GM13976 (cell line): ENCODE measurements around the gene CALML4.
"Not testable (repeated sequence)": the region's sequence is repeated elsewhere in the genome, so short reads cannot be mapped to it uniquely, and the experiment has no call there.

Source experiments
- DNase-seq: peaks from one replicate; pipeline ENCODE4 v3.0.0; 2012; ENCODE audit warnings: low spot score
- CTCF ChIP-seq: IDR thresholded peaks from 2 replicates; pipeline ENCODE4 v1.5.1; 2012; ENCODE audit warnings: borderline replicate concordance, mild to moderate bottlenecking; ENCODE audit not compliant: insufficient read depth; ENCODE audit errors: extremely low read depth, missing control alignments, control extremely low read depth
- in situ Hi-C: fragments of 300-500 bp; cut with MboI; formaldehyde crosslinking; loops from one replicate; pipeline ENCODE4 v1.12.0; 2022; ENCODE audit warnings: low sequenced_read_pairs, mixed read lengths, inconsistent platforms; ENCODE audit not compliant: unreplicated experiment

Gene CALML4

GRCh38 chr15:68218847-68219798, 14.0 kb upstream of the CALML4 start:
- DNase-seq, result no peak
- in situ Hi-C loops, result no loop called here
- no peak for TF ChIP-seq CTCF

DNA sequence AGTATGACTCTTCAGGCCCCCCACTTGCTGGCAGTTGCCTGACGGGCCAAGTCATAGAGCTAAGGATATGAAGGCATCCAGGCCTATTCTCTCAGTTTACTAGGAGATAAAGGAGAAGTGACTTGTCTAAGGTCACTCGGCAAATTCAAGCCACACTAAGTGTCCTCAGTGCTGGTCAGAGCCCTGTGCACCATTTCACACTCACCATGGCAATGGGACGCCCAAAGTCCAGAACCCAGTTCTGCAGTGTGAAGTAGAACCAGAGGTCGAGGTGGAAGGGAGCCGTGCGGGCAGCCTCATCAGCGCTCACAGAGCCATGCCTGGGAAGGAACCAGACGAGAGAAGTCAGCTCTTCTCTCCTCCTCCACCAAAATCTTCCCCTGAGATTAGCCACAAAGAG, 13.2 kb upstream of the CALML4 start:
- TF ChIP-seq CTCF, result no peak
- in situ Hi-C loops, result no loop called here
- no peak for DNase-seq

DNA sequence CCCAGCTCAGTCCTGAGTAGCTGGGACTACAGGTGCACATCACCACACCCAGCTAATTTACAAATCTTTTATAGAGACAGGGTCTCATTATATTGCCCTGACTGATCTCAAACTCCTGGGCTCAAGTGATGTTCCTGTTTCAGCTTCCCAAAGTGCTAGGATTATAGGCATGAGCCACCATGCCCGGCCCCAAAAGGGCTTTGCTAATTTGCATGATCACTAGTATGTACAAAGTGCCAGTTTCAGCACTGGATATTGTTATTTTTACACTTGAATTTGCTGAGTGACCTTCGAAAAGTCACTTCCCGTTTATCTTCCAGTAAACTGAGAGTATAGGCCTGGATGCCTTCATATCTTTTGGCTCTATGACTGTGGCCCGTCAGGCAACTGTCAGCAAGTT, 12.2 kb upstream of the CALML4 start:
- TF ChIP-seq CTCF, result no peak
- DNase-seq, result no peak

DNA sequence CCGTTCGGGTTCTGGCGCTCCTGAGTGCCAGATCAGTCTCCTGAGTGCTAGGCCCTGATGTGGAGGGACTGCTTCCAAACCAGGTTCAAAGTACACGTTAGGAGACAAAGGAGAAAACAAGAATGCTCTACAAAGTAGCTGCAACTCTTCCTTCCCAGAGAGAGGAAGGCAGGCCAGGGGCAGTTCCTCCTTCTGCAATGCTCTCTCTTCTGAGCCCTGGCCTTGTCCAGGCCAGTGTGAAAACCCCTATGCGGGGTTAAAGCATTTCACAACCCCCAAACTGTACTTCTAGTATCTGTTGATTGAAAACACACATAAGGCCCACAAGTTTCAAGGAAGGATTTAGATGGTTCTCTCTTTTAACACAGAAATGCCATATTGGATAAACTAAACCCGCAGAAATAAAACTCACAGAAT, 9.7 kb upstream of the CALML4 start:
- TF ChIP-seq CTCF, result no peak
- no peak for DNase-seq
- in situ Hi-C loops, result no loop called here

More for the DNA sequence above, 12.2 kb upstream of the CALML4 start:
- in situ Hi-C loops, result no loop called here

GRCh38 chr15:68213991-68214837, 9.1 kb upstream of the CALML4 start:
- TF ChIP-seq CTCF, result no peak
- in situ Hi-C loops, result no loop called here
- no peak for DNase-seq

- DNase-seq, in situ Hi-C loops: not testable (repeated sequence)
Measured at GRCh38 chr15:68213491-68213845, 8.3 kb upstream of the CALML4 start.

GRCh38 chr15:68211656-68212320, 6.7 kb upstream of the CALML4 start:
- in situ Hi-C loops, result no loop called here
- DNase-seq, result no peak
- no peak for TF ChIP-seq CTCF
